Stomach smooth muscle (tissue), 2 donors: ENCODE measurements around the gene CD177.
"Not testable (repeated sequence)": the region's sequence is repeated elsewhere in the genome, so short reads cannot be mapped to it uniquely, and the experiment has no call there.

Experiments
- H3K27ac ChIP-seq: one replicate; pipeline ENCODE4 v1.7.0; 2013; ENCODE audit warnings: mild to moderate bottlenecking, low read length, inconsistent platforms
- H3K27me3 ChIP-seq, 2 donors: one replicate each; pipeline ENCODE4 v1.7.0; 2013; ENCODE audit warnings: low read length in 2 of 2; ENCODE audit not compliant: insufficient read depth in 2 of 2, control insufficient read depth in 1 of 2
- H3K36me3 ChIP-seq, 2 donors: one replicate each; pipeline ENCODE4 v1.7.0; 2013; ENCODE audit warnings: low read length in 2 of 2; ENCODE audit not compliant: control insufficient read depth in 2 of 2, insufficient read depth in 2 of 2
- H3K4me1 ChIP-seq: one replicate; pipeline ENCODE4 v1.7.0; 2013; ENCODE audit warnings: low read length; ENCODE audit not compliant: control insufficient read depth, insufficient read depth
- H3K4me3 ChIP-seq, 2 donors: one replicate each; pipeline ENCODE4 v1.7.0; 2013; ENCODE audit warnings: low read length in 2 of 2
- H3K9ac ChIP-seq, 2 donors: one replicate each; pipeline ENCODE4 v1.7.0; 2013; ENCODE audit warnings: low read length in 2 of 2, mild to moderate bottlenecking in 1 of 2
- H3K9me3 ChIP-seq, 2 donors: one replicate each; pipeline ENCODE4 v1.7.0; 2013; ENCODE audit warnings: low read length in 2 of 2; ENCODE audit not compliant: control insufficient read depth in 2 of 2
- donor health status: healthy.
- donor health status: Pancreatic carcinoma.

CD177 gene

GRCh38 chr19:43332058-43332922 is 21.2 kb upstream of the CD177 start:
- Histone ChIP-seq H3K27me3 (peaks cover 0 to 2% of the 10 kb centered on the region in 2 donors), H3K4me1 (no peaks in the 10 kb centered on the region), H3K4me3 (no peak overlapping the region), H3K9ac (no peak overlapping the region), H3K36me3 (no peaks in the 10 kb centered on the region), H3K9me3 (no peaks in the 10 kb centered on the region), H3K27ac (no peak overlapping the region)

- not testable (repeated sequence) for H3K4me1 ChIP-seq, H3K36me3 ChIP-seq, H3K27ac ChIP-seq, H3K9me3 ChIP-seq, H3K4me3 ChIP-seq, H3K9ac ChIP-seq, H3K27me3 ChIP-seq
Observed at GRCh38 chr19:43336508-43336907, 17.0 kb upstream of the CD177 start.

DNA sequence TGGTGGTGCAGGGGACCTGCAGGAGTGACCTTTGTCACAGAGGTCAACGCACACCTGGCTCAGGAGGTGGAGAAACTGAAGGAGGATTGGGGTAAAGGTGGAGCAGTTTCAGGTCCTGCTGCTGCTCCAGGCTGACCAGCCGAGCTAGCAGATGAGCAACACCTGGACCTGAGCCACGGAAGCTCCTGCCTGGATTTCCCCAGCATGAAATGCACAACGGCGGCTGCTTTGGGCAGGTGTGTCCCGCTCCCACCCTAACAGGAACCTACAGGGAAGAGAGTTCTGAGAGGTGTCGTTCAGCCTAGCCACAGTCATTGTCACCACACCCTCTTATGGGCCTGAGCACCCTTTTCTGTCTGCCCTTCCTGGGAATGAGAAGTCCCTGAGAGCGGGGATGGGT is 15.7 kb upstream of the CD177 start:
- Histone ChIP-seq H3K36me3 (no peaks in the 10 kb centered on the region), H3K27me3 (peaks cover 0 to 6% of the 10 kb centered on the region in 2 donors), H3K9ac (no peak overlapping the region), H3K9me3 (no peaks in the 10 kb centered on the region), H3K27ac (no peak overlapping the region), H3K4me3 (no peak overlapping the region), H3K4me1 (no peaks in the 10 kb centered on the region)

- H3K27me3 ChIP-seq: peaks cover 0 to 5% of the 10 kb centered on the region in 2 donors
- no peak overlapping the region for H3K4me3 ChIP-seq
- no peaks in the 10 kb centered on the region for H3K36me3 ChIP-seq
- no peaks in the 10 kb centered on the region for H3K9me3 ChIP-seq
- H3K4me1 ChIP-seq: no peaks in the 10 kb centered on the region
- no peak overlapping the region for H3K27ac ChIP-seq
- H3K9ac ChIP-seq: no peak overlapping the region
Observed at GRCh38 chr19:43338530-43338929, 15.0 kb upstream of the CD177 start.

DNA sequence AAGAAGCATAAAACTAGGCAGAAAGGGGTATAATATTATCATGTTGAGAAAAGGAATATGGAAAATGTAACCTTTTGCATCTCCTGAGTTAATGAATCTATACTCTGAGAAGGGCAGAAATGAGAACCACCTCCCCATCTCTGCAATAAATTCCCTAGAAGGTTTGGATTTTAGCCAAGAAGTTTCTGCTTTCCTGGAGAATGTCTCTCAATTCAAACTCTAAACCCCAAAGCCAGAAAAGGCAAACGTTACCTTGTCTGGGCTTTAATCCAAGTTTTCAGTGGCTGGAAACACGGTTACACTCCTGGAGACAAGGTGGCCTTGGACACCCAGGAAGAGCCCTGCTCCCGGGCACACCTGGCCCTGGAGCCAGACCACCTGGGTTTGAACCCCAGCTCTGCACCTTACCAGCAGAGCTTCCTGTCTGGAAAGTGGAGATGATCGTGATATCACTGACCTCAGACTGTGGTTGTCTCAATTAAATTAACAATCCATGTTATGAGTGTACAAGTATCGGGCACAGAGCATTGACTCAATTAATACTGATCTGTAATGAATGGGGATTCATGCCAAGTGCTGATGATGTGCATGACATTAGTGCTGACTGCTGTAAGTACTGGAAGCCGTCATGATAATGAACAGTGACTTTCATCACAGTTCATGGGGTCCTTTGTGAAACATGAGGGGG is 14.1 kb upstream of the CD177 start:
- not testable (repeated sequence) for H3K9ac ChIP-seq, H3K9me3 ChIP-seq, H3K4me3 ChIP-seq, H3K27me3 ChIP-seq, H3K36me3 ChIP-seq, H3K4me1 ChIP-seq, H3K27ac ChIP-seq

DNA sequence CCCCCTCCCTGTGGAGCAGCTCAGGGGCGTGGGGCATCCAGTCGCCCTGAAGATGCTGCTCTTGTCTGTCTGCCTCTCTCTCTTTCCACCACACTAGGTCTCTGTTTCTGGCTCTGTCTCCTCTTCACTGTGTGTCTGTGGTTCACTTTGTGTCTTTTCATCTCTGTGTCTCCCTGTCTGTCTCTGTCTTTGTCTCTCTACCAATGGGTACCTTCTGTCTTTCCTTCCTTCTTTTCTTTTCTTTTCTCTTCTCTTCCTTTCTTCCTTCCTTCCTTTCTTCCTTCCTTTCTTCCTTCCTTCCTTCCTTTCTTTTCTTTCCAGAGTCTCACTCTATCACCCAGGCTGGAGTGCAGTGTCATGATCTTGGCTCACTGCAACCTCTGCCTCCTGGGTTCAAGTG is 13.4 kb upstream of the CD177 start:
- not testable (repeated sequence) for H3K4me3 ChIP-seq, H3K27me3 ChIP-seq, H3K9me3 ChIP-seq, H3K4me1 ChIP-seq, H3K36me3 ChIP-seq, H3K27ac ChIP-seq, H3K9ac ChIP-seq

DNA sequence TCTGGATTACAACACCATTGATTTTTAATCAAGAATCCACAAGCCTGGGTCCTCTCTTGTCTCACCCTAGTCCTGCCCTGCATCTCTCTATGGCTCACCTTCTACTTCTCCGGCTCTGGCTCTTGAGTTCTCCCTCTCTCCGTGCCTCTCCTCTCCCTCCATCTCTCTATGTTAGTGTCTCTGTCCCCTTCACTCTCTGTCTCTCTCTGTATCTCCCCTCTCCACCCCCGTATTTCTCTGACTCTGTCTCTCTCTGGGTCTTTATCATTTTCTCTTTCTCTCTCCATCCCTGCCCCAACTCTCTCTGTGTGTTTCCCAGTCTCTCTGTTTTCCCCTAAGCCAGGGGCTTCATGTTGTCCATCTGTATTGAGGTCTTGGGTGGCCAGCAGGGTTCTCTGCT is 12.4 kb upstream of the CD177 start:
- not testable (repeated sequence) for H3K4me3 ChIP-seq, H3K9me3 ChIP-seq, H3K36me3 ChIP-seq, H3K27ac ChIP-seq, H3K4me1 ChIP-seq, H3K27me3 ChIP-seq, H3K9ac ChIP-seq

DNA sequence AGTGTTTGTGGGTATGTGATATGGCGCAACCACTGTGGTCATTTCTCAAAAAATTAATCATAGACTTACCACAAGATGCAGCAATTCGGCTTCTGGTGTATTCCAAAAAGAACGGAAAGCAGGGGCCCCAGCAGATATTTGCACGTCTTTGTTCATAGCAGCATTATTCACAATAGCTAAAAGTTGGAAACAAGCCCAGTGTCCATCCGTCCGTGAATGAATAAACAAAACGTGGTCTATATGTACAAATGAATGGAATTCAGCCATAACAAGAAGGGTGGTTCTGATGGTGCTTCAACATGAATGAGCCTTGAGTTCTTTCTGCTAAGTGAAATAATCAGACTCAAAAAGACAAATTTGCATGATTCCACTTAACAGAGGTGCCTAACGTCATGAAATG is 11.4 kb upstream of the CD177 start:
- H3K27me3 ChIP-seq, H3K9me3 ChIP-seq, H3K9ac ChIP-seq, H3K27ac ChIP-seq, H3K4me1 ChIP-seq, H3K36me3 ChIP-seq, H3K4me3 ChIP-seq: not testable (repeated sequence)

DNA sequence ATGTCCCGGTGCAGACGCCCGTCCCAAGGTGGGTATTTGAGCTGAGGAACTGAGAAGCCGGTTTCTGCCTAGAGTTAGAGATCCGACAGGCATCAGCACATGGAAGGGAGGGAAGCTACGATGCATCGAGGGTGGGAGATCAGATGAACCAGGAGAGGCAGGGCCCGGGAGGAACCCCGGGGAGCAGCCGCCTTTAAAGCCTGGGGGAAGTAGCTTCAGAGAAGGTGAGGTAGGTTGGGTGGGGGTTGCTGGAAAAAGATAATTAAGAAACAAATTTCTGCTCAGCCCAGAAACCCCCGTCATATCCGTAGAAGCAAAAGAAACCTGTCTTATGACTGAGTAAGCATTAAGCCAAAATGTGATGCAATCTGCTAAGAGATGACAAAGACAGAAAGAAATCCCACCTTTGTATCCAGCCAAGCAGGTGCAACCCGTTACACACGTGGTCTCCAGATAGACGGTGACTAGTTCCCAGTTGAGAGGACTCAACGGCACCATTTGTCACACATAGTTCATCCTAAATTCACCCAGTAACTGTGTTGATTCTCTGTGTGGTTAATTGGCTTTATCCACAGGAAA is 9.1 kb upstream of the CD177 start:
- not testable (repeated sequence) for H3K27ac ChIP-seq

GRCh38 chr19:43349813-43350212 is 3.7 kb upstream of the CD177 start:
- not testable (repeated sequence) for H3K27ac ChIP-seq, H3K4me3 ChIP-seq, H3K4me1 ChIP-seq, H3K27me3 ChIP-seq, H3K9me3 ChIP-seq, H3K9ac ChIP-seq, H3K36me3 ChIP-seq

More for the DNA sequence above, 9.1 kb upstream of the CD177 start:
- not testable (repeated sequence) for H3K27me3 ChIP-seq, H3K9me3 ChIP-seq, H3K9ac ChIP-seq, H3K36me3 ChIP-seq, H3K4me1 ChIP-seq, H3K4me3 ChIP-seq
